Suprapubic skin (tissue), 4 donors: ENCODE results near the gene SQSTM1. TPM values are rescaled to one million over a fixed set of nuclear protein-coding genes. Genes with fewer than 3 reads are reported as not detected.

Experiments
- DNase-seq, 2 donors: peaks; one replicate each; pipeline ENCODE4 v3.0.0-alpha.2; 2019; ENCODE audit warnings: low spot score in 2 of 2
- H3K27ac ChIP-seq: fragments of 200-600 bp; sonication (generic); one replicate; pipeline ENCODE4 v1.5.1; 2019
- H3K27me3 ChIP-seq: fragments of 200-600 bp; sonication (generic); one replicate; pipeline ENCODE4 v1.5.1; 2019
- H3K36me3 ChIP-seq: fragments of 200-600 bp; sonication (generic); one replicate; pipeline ENCODE4 v1.5.1; 2019
- H3K4me1 ChIP-seq: fragments of 200-600 bp; sonication (generic); one replicate; pipeline ENCODE4 v1.5.1; 2019
- H3K4me3 ChIP-seq: fragments of 200-600 bp; sonication (generic); one replicate; pipeline ENCODE4 v1.5.1; 2019; ENCODE audit warnings: mild to moderate bottlenecking
- H3K9me3 ChIP-seq: fragments of 200-600 bp; sonication (generic); one replicate; pipeline ENCODE4 v1.5.1; 2019
- EP300 ChIP-seq: sonication (generic); formaldehyde crosslinking; IDR thresholded peaks from one replicate; pipeline ENCODE4 v1.6.1; 2017; ENCODE audit warnings: antibody characterized with exemption
- POLR2A ChIP-seq, 2 donors: fragments of 450-650 bp; IDR thresholded peaks; one replicate each; pipeline ENCODE4 v1.6.1; 2017; ENCODE audit warnings: antibody characterized with exemption in 2 of 2, mild to moderate bottlenecking in 2 of 2, moderate library complexity in 2 of 2
- POLR2AphosphoS5 ChIP-seq, 3 donors: sonication (generic); formaldehyde crosslinking; IDR thresholded peaks; one replicate each; pipeline ENCODE4 v1.6.1; 2017; ENCODE audit warnings: antibody characterized with exemption in 3 of 3
- WGBS: methylation state at CpG from one replicate; pipeline ENCODE4 v1.1.5; 2018; 5-methylcytosine and 5-hydroxymethylcytosine counted together
- total RNA-seq, 4 donors: library from RNA; depleted of rRNA; stranded (reverse); fragments of >200 nt; gene quantifications; one replicate each; pipeline ENCODE4 v1.1.0, GENCODE V29; 2016
- TF ChIP-seq, protein P1 (sequence below), 2 donors: fragments of 200-600 bp in 1 of 2; fragments of 450-650 bp in 1 of 2; sonication (generic) in 1 of 2; IDR thresholded peaks; one replicate each; pipeline ENCODE4 v1.5.1; 2016 to 2019; ENCODE audit warnings: antibody characterized with exemption in 2 of 2, mild to moderate bottlenecking in 1 of 2, moderate library complexity in 1 of 2

The SQSTM1 gene
- total RNA-seq, 4 donors from 2014 or later, result 183 to 282 (median 265) TPM

DNA sequence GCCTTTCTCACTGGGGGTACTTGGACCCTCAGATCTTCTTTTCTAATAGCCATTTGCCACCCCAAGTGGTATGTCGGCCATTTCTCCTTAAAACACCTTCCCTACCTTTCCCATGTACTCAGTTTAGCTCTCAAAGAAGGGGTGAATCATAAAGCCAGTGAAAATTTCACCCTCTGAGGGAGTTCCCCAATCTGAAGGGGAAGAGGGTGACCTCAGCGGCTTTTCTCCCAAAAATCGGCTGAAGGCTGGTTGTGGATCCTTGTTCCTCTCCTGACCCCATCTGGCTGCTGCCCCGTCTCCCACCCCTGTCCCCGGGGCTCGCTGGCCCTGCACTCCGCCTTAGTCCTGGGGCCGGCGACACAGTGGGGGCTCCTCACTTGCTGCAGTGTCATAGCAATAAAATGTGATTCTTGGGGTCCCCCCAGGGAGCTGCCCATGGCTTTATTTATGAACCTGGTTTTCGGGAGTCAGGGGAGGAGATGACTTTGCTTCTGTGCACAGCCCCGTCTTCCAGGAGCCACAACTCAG, 44.2 kb upstream of the SQSTM1 start:
- WGBS, result 92% methylated on average over 11 of the region's 11 CpGs
- peaks cover 80% of the 10 kb centered on the region for H3K36me3 ChIP-seq
- TF ChIP-seq POLR2A (IDR thresholded peaks at IDR 0.05), result no peak
- TF ChIP-seq EP300, result no peak
- no peak for TF ChIP-seq POLR2AphosphoS5 (IDR thresholded peaks at IDR 0.05)
- TF ChIP-seq, protein P1, sequence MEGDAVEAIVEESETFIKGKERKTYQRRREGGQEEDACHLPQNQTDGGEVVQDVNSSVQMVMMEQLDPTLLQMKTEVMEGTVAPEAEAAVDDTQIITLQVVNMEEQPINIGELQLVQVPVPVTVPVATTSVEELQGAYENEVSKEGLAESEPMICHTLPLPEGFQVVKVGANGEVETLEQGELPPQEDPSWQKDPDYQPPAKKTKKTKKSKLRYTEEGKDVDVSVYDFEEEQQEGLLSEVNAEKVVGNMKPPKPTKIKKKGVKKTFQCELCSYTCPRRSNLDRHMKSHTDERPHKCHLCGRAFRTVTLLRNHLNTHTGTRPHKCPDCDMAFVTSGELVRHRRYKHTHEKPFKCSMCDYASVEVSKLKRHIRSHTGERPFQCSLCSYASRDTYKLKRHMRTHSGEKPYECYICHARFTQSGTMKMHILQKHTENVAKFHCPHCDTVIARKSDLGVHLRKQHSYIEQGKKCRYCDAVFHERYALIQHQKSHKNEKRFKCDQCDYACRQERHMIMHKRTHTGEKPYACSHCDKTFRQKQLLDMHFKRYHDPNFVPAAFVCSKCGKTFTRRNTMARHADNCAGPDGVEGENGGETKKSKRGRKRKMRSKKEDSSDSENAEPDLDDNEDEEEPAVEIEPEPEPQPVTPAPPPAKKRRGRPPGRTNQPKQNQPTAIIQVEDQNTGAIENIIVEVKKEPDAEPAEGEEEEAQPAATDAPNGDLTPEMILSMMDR (IDR thresholded peaks at IDR 0.05), result no peak
- no peak overlapping the region for H3K27ac ChIP-seq
- DNase-seq, result no peak
- H3K27me3 ChIP-seq, result no peaks in the 10 kb centered on the region
- H3K9me3 ChIP-seq, result no peaks in the 10 kb centered on the region
- H3K4me3 ChIP-seq, result no peak overlapping the region
- H3K4me1 ChIP-seq, result no peaks in the 10 kb centered on the region

DNA sequence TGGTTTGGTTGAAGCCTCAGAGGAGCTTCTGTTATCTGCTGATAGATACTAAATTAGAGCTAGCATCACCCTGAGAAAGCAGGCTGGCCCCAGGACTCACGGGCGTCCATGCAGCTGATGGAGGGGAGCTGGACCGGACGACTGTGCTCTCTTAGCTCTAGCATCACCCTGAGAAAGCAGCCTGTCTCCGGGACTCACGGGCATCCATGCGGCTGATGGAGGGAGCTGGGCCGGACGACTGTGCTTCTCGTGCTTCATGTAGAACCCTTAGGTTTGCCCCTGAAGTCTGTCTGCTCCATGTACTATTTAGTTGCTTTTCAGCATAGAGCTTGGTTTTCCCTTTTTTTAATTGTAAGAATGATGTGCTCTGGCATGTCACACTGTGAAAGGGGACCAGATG, 43.2 kb upstream of the SQSTM1 start:
- WGBS, result 77% methylated on average over 2 of the region's 10 CpGs
- Histone ChIP-seq H3K4me3 (no peak overlapping the region), H3K36me3 (peaks cover 74% of the 10 kb centered on the region), H3K27me3 (no peaks in the 10 kb centered on the region), H3K4me1 (no peaks in the 10 kb centered on the region), H3K9me3 (no peaks in the 10 kb centered on the region), H3K27ac (no peak overlapping the region)
- DNase-seq, result no peak
- no peak for TF ChIP-seq POLR2A (IDR thresholded peaks at IDR 0.05)
- TF ChIP-seq POLR2AphosphoS5 (IDR thresholded peaks at IDR 0.05), result no peak
- TF ChIP-seq EP300, result no peak
- TF ChIP-seq, protein P1 (IDR thresholded peaks at IDR 0.05), result no peak

DNA sequence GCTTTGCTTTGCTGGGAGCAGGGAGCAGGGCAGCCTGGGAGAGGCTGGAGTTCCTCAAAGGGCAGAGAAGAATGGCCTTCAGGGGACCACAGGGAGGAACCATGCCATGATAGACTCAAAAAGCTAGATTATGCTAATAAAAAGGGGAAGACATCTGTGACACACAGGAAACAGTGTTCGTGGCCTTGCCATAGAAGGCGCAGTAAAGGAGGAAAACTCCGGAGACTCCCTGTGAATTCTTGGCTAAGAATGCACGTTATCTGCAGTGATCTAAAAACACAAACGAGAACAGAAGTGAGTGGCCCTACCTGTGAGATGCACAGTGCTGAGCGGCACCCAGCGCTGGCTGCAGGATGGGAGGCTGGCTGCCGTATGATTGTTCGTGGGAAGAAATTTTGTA, 42.8 kb upstream of the SQSTM1 start:
- no peak overlapping the region for H3K4me3 ChIP-seq
- no peak for TF ChIP-seq POLR2A (IDR thresholded peaks at IDR 0.05)
- TF ChIP-seq, protein P1 (IDR thresholded peaks at IDR 0.05), result no peak
- TF ChIP-seq POLR2AphosphoS5 (IDR thresholded peaks at IDR 0.05), result no peak
- peaks cover 69% of the 10 kb centered on the region for H3K36me3 ChIP-seq
- no peaks in the 10 kb centered on the region for H3K4me1 ChIP-seq
- 73% methylated on average over 9 of the region's 9 CpGs for WGBS
- H3K27me3 ChIP-seq, result no peaks in the 10 kb centered on the region
- H3K27ac ChIP-seq, result no peak overlapping the region
- DNase-seq, result no peak
- H3K9me3 ChIP-seq, result no peaks in the 10 kb centered on the region

DNA sequence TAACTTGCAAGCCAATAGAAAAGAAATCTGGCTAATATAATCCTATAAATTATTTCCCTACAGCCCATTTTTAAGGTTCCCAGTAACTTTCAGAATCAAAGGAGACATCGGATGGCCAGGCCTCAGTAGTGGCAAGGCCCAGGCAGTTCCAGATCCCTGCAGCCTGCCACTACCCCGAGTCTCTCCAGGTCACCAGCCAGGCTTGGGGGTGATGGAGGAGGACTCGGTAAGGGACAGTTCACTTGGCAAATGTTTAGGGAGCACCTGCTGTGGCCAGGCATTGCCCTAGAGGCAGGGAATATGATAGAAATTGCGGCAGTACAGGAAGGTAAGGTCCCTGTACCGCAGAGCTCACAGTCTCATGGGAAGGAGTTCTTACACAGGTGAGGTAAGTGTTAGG, 42.1 kb upstream of the SQSTM1 start:
- Histone ChIP-seq H3K36me3 (peaks cover 62% of the 10 kb centered on the region), H3K27me3 (no peaks in the 10 kb centered on the region), H3K27ac (no peak overlapping the region), H3K9me3 (no peaks in the 10 kb centered on the region), H3K4me3 (no peak overlapping the region), H3K4me1 (no peaks in the 10 kb centered on the region)
- TF ChIP-seq POLR2AphosphoS5 (IDR thresholded peaks at IDR 0.05), result no peak
- TF ChIP-seq EP300, result no peak
- TF ChIP-seq, protein P1 (IDR thresholded peaks at IDR 0.05), result no peak
- no peak for TF ChIP-seq POLR2A (IDR thresholded peaks at IDR 0.05)
- WGBS, result 95% methylated on average over 5 of the region's 5 CpGs
- DNase-seq, result no peak

DNA sequence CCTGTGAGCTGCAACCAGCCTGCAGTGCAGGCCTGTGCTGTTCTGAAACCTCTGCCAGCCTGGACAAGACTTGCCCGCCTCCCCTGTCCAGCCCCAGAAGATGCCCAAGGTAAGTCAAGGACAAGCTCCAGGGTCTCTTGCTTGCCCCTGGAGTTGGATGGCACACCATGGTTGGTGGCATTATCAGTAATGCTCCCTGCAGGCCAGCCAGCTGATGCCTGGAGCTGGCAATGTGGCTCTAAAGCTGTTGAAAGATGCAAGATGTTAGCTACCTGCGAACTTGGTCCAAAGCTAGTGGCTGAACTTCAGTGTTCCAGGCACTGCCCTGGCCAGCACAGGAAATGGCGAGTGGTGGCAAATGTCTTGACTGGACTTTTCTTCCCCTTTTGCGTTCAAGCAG, 40.9 kb upstream of the SQSTM1 start:
- Histone ChIP-seq H3K36me3 (peaks cover 50% of the 10 kb centered on the region), H3K4me3 (no peak overlapping the region), H3K27ac (no peak overlapping the region), H3K27me3 (no peaks in the 10 kb centered on the region), H3K9me3 (no peaks in the 10 kb centered on the region), H3K4me1 (no peaks in the 10 kb centered on the region)
- DNase-seq, result no peak
- 93% methylated on average over 3 of the region's 4 CpGs for WGBS
- TF ChIP-seq, protein P1 (IDR thresholded peaks at IDR 0.05), result no peak
- TF ChIP-seq POLR2A (IDR thresholded peaks at IDR 0.05) (no peak), POLR2AphosphoS5 (IDR thresholded peaks at IDR 0.05) (no peak), EP300 (no peak)
